H1 (cell line): ENCODE data around the gene CD44. TPM values are rescaled to one million over a fixed set of nuclear protein-coding genes. Genes with fewer than 3 reads are reported as not detected.

Source experiments
- CTCF ChIA-PET: fragments of 300-600 bp; sonication (Branson Sonifier 250); formaldehyde crosslinking; loops from one replicate; lab custom pipeline; 2021; ENCODE audit not compliant: partially characterized antibody; lab: Charles Lee
- POLR2A ChIA-PET: fragments of 300-600 bp; sonication (Branson Sonifier 250); formaldehyde crosslinking; loops from one replicate; lab custom pipeline; 2021; ENCODE audit warnings: inconsistent platforms; ENCODE audit not compliant: partially characterized antibody; lab: Charles Lee
- DNase-seq, 2 experiments: peaks; one replicate each; pipeline versions ENCODE4 v3.0.0 to v3.0.0-alpha.2; 2010 to 2022; ENCODE audit warnings: low spot score in 2 of 2, low read depth in 1 of 2, mixed read lengths in 1 of 2
- FAIRE-seq: peaks from 2 replicates; lab custom pipeline; 2011; peaks lifted over from hg19 to GRCh38; lab: Jason Lieb, UNC
- H2AFZ ChIP-seq: 2 replicates; pipeline ENCODE4 v1.8.1; 2012; ENCODE audit warnings: low read length, inconsistent platforms
- H2AK5ac ChIP-seq: 2 replicates; pipeline ENCODE4 v1.6.1; 2013; ENCODE audit warnings: low read depth, low read length
- H2BK120ac ChIP-seq: replicated peaks from 2 replicates; pipeline ENCODE3; 2013; ENCODE audit warnings: low read depth, low read length, inconsistent platforms
- H2BK12ac ChIP-seq: 2 replicates; pipeline ENCODE4 v1.6.1; 2013; ENCODE audit warnings: low read depth, low read length
- H2BK15ac ChIP-seq: 2 replicates; pipeline ENCODE4 v1.6.1; 2013; ENCODE audit warnings: low read length
- H2BK20ac ChIP-seq: 2 replicates; pipeline ENCODE4 v1.6.1; 2013; ENCODE audit warnings: low read length
- H2BK5ac ChIP-seq: 2 replicates; pipeline ENCODE4 v1.6.1; 2013; ENCODE audit warnings: low read depth, low read length
- H3K14ac ChIP-seq: 2 replicates; pipeline ENCODE4 v1.6.1; 2013; ENCODE audit warnings: inconsistent platforms; ENCODE audit not compliant: insufficient read length
- H3K18ac ChIP-seq: 2 replicates; pipeline ENCODE4 v1.6.1; 2013; ENCODE audit warnings: low read length; ENCODE audit errors: extremely low read depth
- H3K23ac ChIP-seq: 2 replicates; pipeline ENCODE4 v1.6.1; 2013; ENCODE audit warnings: inconsistent platforms; ENCODE audit not compliant: insufficient read length
- H3K23me2 ChIP-seq: 2 replicates; pipeline ENCODE4 v1.6.1; 2013; ENCODE audit warnings: low read depth, low read length
- H3K27ac ChIP-seq: 2 replicates; pipeline ENCODE4 v1.6.1; 2011; ENCODE audit warnings: low read depth, low read length, inconsistent platforms
- H3K27me3 ChIP-seq, 4 experiments: replicated peaks in 1 of 4; 1 replicate in 1 of 4; 2 replicates in 3 of 4; pipeline versions ENCODE4 v1.6.1 to v1.8.1; 2011 to 2013; ENCODE audit warnings: low read length in 3 of 4, mild to moderate bottlenecking in 3 of 4, inconsistent platforms in 2 of 4, mixed read lengths in 2 of 4, moderate library complexity in 1 of 4; ENCODE audit not compliant: control insufficient read depth in 3 of 4, insufficient read depth in 3 of 4; ENCODE audit errors: extremely low read depth in 1 of 4
- H3K36me3 ChIP-seq, 4 experiments: 2 replicates each; pipeline versions ENCODE4 v1.6.1 to v1.8.1; 2011 to 2013; ENCODE audit warnings: mild to moderate bottlenecking in 4 of 4, low read length in 3 of 4, moderate library complexity in 2 of 4, control low read depth in 1 of 4, inconsistent platforms in 1 of 4; ENCODE audit not compliant: insufficient read depth in 4 of 4, control insufficient read depth in 2 of 4
- H3K4ac ChIP-seq: replicated peaks from 2 replicates; pipeline ENCODE3; 2013; ENCODE audit warnings: low read length, low read depth, mixed read lengths, inconsistent platforms; ENCODE audit not compliant: insufficient read length
- H3K4me1 ChIP-seq, 4 experiments: replicated peaks in 1 of 4; 1 replicate in 1 of 4; 2 replicates in 3 of 4; pipeline versions ENCODE4 v1.6.1 to v1.8.1; 2011 to 2013; ENCODE audit warnings: low read length in 3 of 4, inconsistent platforms in 2 of 4, mixed read lengths in 1 of 4; ENCODE audit not compliant: insufficient read depth in 4 of 4, control insufficient read depth in 3 of 4
- H3K4me2 ChIP-seq, 2 experiments: 2 replicates each; pipeline versions ENCODE4 v1.6.1 to v1.8.1; 2011 to 2013; ENCODE audit warnings: low read depth in 2 of 2, low read length in 2 of 2, control low read depth in 1 of 2, inconsistent platforms in 1 of 2, mild to moderate bottlenecking in 1 of 2; ENCODE audit not compliant: insufficient read depth in 1 of 2
- H3K4me3 ChIP-seq, 4 experiments: fragments of 200-600, 300-600 bp in 1 of 4; sonication (generic), shearing (Covaris generic), sonication (Bioruptor Twin) in 1 of 4; 2 replicates each; pipeline versions ENCODE4 v1.5.1 to v1.8.1; 2011 to 2016; ENCODE audit warnings: low read length in 4 of 4, low read depth in 3 of 4, control low read depth in 2 of 4, inconsistent platforms in 2 of 4, mild to moderate bottlenecking in 2 of 4, mixed read lengths in 1 of 4, moderate library complexity in 1 of 4; ENCODE audit not compliant: insufficient read depth in 2 of 4; ENCODE audit errors: extremely low read depth in 1 of 4
- H3K56ac ChIP-seq: replicated peaks from 2 replicates; pipeline ENCODE3; 2013; ENCODE audit warnings: low read depth, mild to moderate bottlenecking, mixed read lengths, low read length, inconsistent platforms; ENCODE audit not compliant: insufficient read length
- H3K79me1 ChIP-seq: 2 replicates; pipeline ENCODE4 v1.6.1; 2013; ENCODE audit warnings: low read depth, low read length, control low read depth
- H3K79me2 ChIP-seq, 2 experiments: 2 replicates each; pipeline versions ENCODE4 v1.6.1 to v1.8.1; 2012 to 2013; ENCODE audit warnings: low read length in 2 of 2, mild to moderate bottlenecking in 2 of 2, inconsistent platforms in 1 of 2; ENCODE audit not compliant: insufficient read depth in 2 of 2, control insufficient read depth in 1 of 2
- H3K9ac ChIP-seq, 4 experiments: replicated peaks in 1 of 4; 1 replicate in 1 of 4; 2 replicates in 3 of 4; pipeline versions ENCODE4 v1.6.1 to v1.8.1; 2011 to 2013; ENCODE audit warnings: low read depth in 3 of 4, low read length in 3 of 4, control low read depth in 2 of 4, mild to moderate bottlenecking in 2 of 4, moderate library complexity in 2 of 4, inconsistent platforms in 1 of 4; ENCODE audit errors: extremely low read depth in 1 of 4
- H3K9me3 ChIP-seq, 2 experiments: 2 replicates each; pipeline versions ENCODE4 v1.6.1 to v1.8.1; 2012 to 2013; ENCODE audit warnings: mild to moderate bottlenecking in 2 of 2, moderate library complexity in 2 of 2, control low read depth in 1 of 2, inconsistent platforms in 1 of 2, low read depth in 1 of 2, low read length in 1 of 2, mixed read lengths in 1 of 2; ENCODE audit not compliant: insufficient read depth in 2 of 2
- H4K20me1 ChIP-seq, 2 experiments: replicated peaks in 1 of 2; 2 replicates each; pipeline versions ENCODE3 to v1.8.1; 2011 to 2013; ENCODE audit warnings: inconsistent platforms in 2 of 2, low read length in 2 of 2, mild to moderate bottlenecking in 1 of 2; ENCODE audit not compliant: insufficient read depth in 2 of 2, control insufficient read depth in 1 of 2
- H4K5ac ChIP-seq: 2 replicates; pipeline ENCODE4 v1.6.1; 2013; ENCODE audit warnings: low read length, low read depth, mixed read lengths, inconsistent platforms; ENCODE audit not compliant: insufficient read length
- H4K8ac ChIP-seq: 2 replicates; pipeline ENCODE4 v1.8.0; 2013; ENCODE audit warnings: mild to moderate bottlenecking, moderate library complexity, low read length, inconsistent platforms; ENCODE audit not compliant: insufficient read depth; ENCODE audit errors: extremely low read depth
- H4K91ac ChIP-seq: replicated peaks from 2 replicates; pipeline ENCODE3; 2013; ENCODE audit warnings: low read length, mixed read lengths, inconsistent platforms; ENCODE audit not compliant: insufficient read length
- BACH1 ChIP-seq: IDR thresholded peaks from 2 replicates; pipeline ENCODE4 v1.6.1; 2012; ENCODE audit warnings: low read length, improper control_type of control experiment
- BRCA1 ChIP-seq: IDR thresholded peaks from 2 replicates; pipeline ENCODE4 v1.6.1; 2012; ENCODE audit warnings: low read depth, low read length, improper control_type of control experiment
- CHD1 ChIP-seq: IDR thresholded peaks from 2 replicates; pipeline ENCODE4 v1.6.1; 2012; ENCODE audit warnings: low read depth, low read length, improper control_type of control experiment
- FOSL1 ChIP-seq: IDR thresholded peaks from 2 replicates; pipeline ENCODE4 v1.6.1; 2011; ENCODE audit warnings: mild to moderate bottlenecking, low read depth, low read length, moderate library complexity; ENCODE audit not compliant: insufficient read depth
- HDAC6 ChIP-seq: IDR thresholded peaks from one replicate; pipeline ENCODE4 v1.7.1; 2012; ENCODE audit warnings: low read depth, mild to moderate bottlenecking, inconsistent platforms, low read length, moderate library complexity
- KDM1A ChIP-seq: fragments of 200-600, 300-600 bp; sonication (generic); IDR thresholded peaks from 2 replicates; pipeline ENCODE4 v1.7.1; 2016; ENCODE audit warnings: mild to moderate bottlenecking, low read length, borderline replicate concordance
- KDM4A ChIP-seq: IDR thresholded peaks from one replicate; pipeline ENCODE4 v1.7.1; 2012; ENCODE audit warnings: low read depth, mild to moderate bottlenecking, moderate library complexity, low read length, inconsistent platforms; ENCODE audit not compliant: severe bottlenecking
- POU5F1 ChIP-seq: IDR thresholded peaks from 2 replicates; pipeline ENCODE4 v1.6.1; 2011; ENCODE audit warnings: low read depth, mild to moderate bottlenecking, low read length, moderate library complexity
- RXRA ChIP-seq: IDR thresholded peaks from 2 replicates; pipeline ENCODE4 v1.6.1; 2011; ENCODE audit warnings: low read depth, mild to moderate bottlenecking, low read length, moderate library complexity; ENCODE audit not compliant: insufficient read depth
- TAF1 ChIP-seq: IDR thresholded peaks from 2 replicates; pipeline ENCODE4 v1.6.1; 2011; ENCODE audit warnings: mild to moderate bottlenecking, low read depth, low read length
- WGBS, 2 experiments: shearing (Covaris generic) in 1 of 2; methylation state at CpG; one replicate each; pipeline versions ENCODE4 v1.1.6 to v1.1.7; 2013 to 2015; ENCODE audit warnings: low lambda C conversion rate in 2 of 2, mixed read lengths in 2 of 2, inconsistent platforms in 1 of 2, low coverage in 1 of 2, missing lambda C conversion rate in 1 of 2; ENCODE audit not compliant: insufficient replicate concordance in 2 of 2, insufficient coverage in 1 of 2, insufficient read length in 1 of 2; ENCODE audit errors: extremely low coverage in 1 of 2, missing lambda C conversion rate in 1 of 2; 5-methylcytosine and 5-hydroxymethylcytosine counted together
- polyA plus RNA-seq, 7 experiments: library from polyadenylated mRNA; depleted of rRNA in 3 of 7; stranded (reverse) in 5 of 7; unstranded in 2 of 7; fragments of >200 nt in 5 of 7; fragments of 200-250 nt in 2 of 7; gene quantifications; 1 replicate in 5 of 7; 2 replicates in 1 of 7; 4 replicates in 1 of 7; pipeline versions ENCODE4 v1.2.1 to v1.2.3, GENCODE V29; 2011 to 2013; ENCODE audit warnings: missing spikeins in 2 of 7, mixed read lengths in 2 of 7
- total RNA-seq: library from RNA; stranded (reverse); fragmentation: NEBNext Ultra II Directional; extraction: Animal tissue kit (Norgen Biotek cat#: 25700); gene quantifications from 2 replicates; pipeline ENCODE4 v1.2.1, GENCODE V29; 2021
- TF ChIP-seq, protein P1 (sequence below), 3 experiments: IDR thresholded peaks; 1 replicate in 2 of 3; 2 replicates in 1 of 3; pipeline versions ENCODE4 v1.5.1 to v1.6.1; 2011; ENCODE audit warnings: low read length in 3 of 3, mild to moderate bottlenecking in 3 of 3, inconsistent platforms in 2 of 3, low read depth in 1 of 3, moderate library complexity in 1 of 3; ENCODE audit not compliant: insufficient read depth in 1 of 3; ENCODE audit errors: control extremely low read depth in 1 of 3

The CD44 gene
- total and polyA plus RNA-seq, 2 of the 8 experiments (the other 6 are each of a cell fraction or from before 2014, with no cell fraction given), result 11.8 to 13.7 TPM

DNA sequence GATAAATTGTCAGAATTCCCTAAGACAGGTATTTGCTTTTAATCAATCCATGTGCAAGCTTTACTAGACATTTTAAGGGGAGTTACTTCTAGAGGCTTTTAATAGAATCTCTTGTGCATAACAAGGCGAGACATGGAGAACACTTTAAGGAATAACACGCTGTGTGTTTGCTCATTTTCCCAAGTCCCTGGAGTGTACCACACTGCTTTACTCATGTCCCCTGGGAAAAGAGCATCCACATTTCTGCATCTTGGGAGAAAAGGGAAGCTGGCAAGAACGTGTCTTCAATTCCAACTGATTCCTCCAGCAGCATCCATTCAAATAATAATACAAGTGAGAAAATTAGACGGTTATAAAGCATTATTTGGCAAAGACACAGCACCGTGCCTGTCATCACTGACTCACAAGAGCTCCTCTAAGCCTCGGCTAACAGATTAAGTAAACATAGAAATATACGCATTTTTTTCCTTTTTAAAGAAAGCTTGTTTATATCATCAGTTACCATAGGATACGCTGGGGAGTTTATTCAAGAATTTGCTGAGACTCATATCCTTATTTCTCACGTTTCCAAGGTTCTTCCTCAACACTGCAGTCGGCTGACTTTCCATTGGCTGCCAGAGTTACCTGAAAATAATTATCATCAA is 121.5 kb downstream of the CD44 start:
- H2BK5ac ChIP-seq, result no peak overlapping the region
- no peaks in the 10 kb centered on the region for H3K23me2 ChIP-seq
- FAIRE-seq (no peak), DNase-seq (no peak)
- no peak overlapping the region for H2AK5ac ChIP-seq
- no peak overlapping the region for H4K91ac ChIP-seq
- H2BK12ac ChIP-seq, result no peak overlapping the region
- H3K56ac ChIP-seq, result no peak overlapping the region
- no peak overlapping the region; the same call in 1 of the 2 replicates for H4K8ac ChIP-seq
- POLR2A ChIA-PET, result interaction anchor here (0.6 kb wide), 1 partner anchor 64 kb away, joined by 3 read pairs; no protein-coding TSS in a partner anchor
- CTCF ChIA-PET, result interaction anchor here (0.6 to 1.2 kb wide), 2 partner anchors 152 to 244 kb away, joined by 3 to 4 read pairs; no protein-coding TSS in a partner anchor
- H3K27me3 ChIP-seq, result no peaks in the 10 kb centered on the region
- no peak overlapping the region for H2BK120ac ChIP-seq
- no peak overlapping the region for H3K27ac ChIP-seq
- H3K23ac ChIP-seq, result no peak overlapping the region
- H3K79me1 ChIP-seq, result no peaks in the 10 kb centered on the region
- H4K5ac ChIP-seq, result no peak overlapping the region
- H3K36me3 ChIP-seq, result no peaks in the 10 kb centered on the region
- H3K9me3 ChIP-seq, result no peaks in the 10 kb centered on the region
- no peak overlapping the region for H2AFZ ChIP-seq
- H3K4me3 ChIP-seq, result no peak overlapping the region
- no peaks in the 10 kb centered on the region for H3K4me1 ChIP-seq
- H3K4me2 ChIP-seq, result no peak overlapping the region
- no peak overlapping the region for H3K4ac ChIP-seq
- no peak overlapping the region for H2BK15ac ChIP-seq
- no peaks in the 10 kb centered on the region for H3K79me2 ChIP-seq
- H3K14ac ChIP-seq, result no peak overlapping the region
- H2BK20ac ChIP-seq, result no peak overlapping the region
- whole genome bisulfite sequencing, 2 experiments, result 88% methylated on average over 10 of the region's 10 CpGs; no CpG with 5 or more reads in 1 of the 2 experiments
- H4K20me1 ChIP-seq, result no peaks in the 10 kb centered on the region
- H3K9ac ChIP-seq, result no peak overlapping the region
- no peak overlapping the region for H3K18ac ChIP-seq
- TF ChIP-seq BACH1 (no peak), KDM1A (no peak), BRCA1 (no peak), RXRA (no peak), TAF1 (no peak), KDM4A (no peak), CHD1 (no peak), POU5F1 (no peak), FOSL1 (no peak), HDAC6 (no peak)
- TF ChIP-seq, protein P1, sequence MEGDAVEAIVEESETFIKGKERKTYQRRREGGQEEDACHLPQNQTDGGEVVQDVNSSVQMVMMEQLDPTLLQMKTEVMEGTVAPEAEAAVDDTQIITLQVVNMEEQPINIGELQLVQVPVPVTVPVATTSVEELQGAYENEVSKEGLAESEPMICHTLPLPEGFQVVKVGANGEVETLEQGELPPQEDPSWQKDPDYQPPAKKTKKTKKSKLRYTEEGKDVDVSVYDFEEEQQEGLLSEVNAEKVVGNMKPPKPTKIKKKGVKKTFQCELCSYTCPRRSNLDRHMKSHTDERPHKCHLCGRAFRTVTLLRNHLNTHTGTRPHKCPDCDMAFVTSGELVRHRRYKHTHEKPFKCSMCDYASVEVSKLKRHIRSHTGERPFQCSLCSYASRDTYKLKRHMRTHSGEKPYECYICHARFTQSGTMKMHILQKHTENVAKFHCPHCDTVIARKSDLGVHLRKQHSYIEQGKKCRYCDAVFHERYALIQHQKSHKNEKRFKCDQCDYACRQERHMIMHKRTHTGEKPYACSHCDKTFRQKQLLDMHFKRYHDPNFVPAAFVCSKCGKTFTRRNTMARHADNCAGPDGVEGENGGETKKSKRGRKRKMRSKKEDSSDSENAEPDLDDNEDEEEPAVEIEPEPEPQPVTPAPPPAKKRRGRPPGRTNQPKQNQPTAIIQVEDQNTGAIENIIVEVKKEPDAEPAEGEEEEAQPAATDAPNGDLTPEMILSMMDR (IDR thresholded peaks at IDR 0.05; ENCODE audit: control extremely low read depth in 1 of 3, insufficient read depth in 1 of 3, low read depth in 1 of 3, low read length in 3 of 3), result no peak
